Sigmoid colon (tissue), 7 donors: Measurements from ENCODE around the gene PFKFB1. TPM values are rescaled to one million over a fixed set of nuclear protein-coding genes. Genes with fewer than 3 reads are reported as not detected.
A peak's percentile ranks its signal among the peaks of the same experiment; 100 is the strongest.

ENCODE experiments used
- DNase-seq: peaks from one replicate; pipeline ENCODE4 v3.0.0-alpha.2; 2019
- H3K27ac ChIP-seq, 4 donors: fragments of 200-600 bp; sonication (generic); one replicate each; pipeline ENCODE4 v1.5.1; 2016 to 2019; ENCODE audit warnings: mild to moderate bottlenecking in 1 of 4
- H3K27me3 ChIP-seq, 3 donors: fragments of 200-600 bp; sonication (generic); one replicate each; pipeline ENCODE4 v1.5.1; 2019; ENCODE audit warnings: mild to moderate bottlenecking in 1 of 3
- H3K36me3 ChIP-seq, 4 donors: fragments of 200-600 bp; sonication (generic); one replicate each; pipeline ENCODE4 v1.5.1; 2016 to 2019
- H3K4me1 ChIP-seq, 4 donors: fragments of 200-600 bp; sonication (generic); one replicate each; pipeline ENCODE4 v1.5.1; 2017 to 2019
- H3K4me3 ChIP-seq, 4 donors: fragments of 200-600 bp; sonication (generic); one replicate each; pipeline ENCODE4 v1.5.1; 2017 to 2019; ENCODE audit warnings: mild to moderate bottlenecking in 2 of 4, moderate library complexity in 1 of 4
- H3K9me3 ChIP-seq, 4 donors: fragments of 200-600 bp in 3 of 4; sonication (generic) in 3 of 4; one replicate each; pipeline versions ENCODE4 v1.5.1 to v1.6.1; 2013 to 2019
- EP300 ChIP-seq, 4 donors: sonication (generic); formaldehyde crosslinking; IDR thresholded peaks; one replicate each; pipeline ENCODE4 v1.6.1; 2017; ENCODE audit warnings: antibody characterized with exemption in 4 of 4
- POLR2A ChIP-seq, 2 donors: fragments of 450-650 bp; IDR thresholded peaks; one replicate each; pipeline ENCODE4 v1.6.1; 2016; ENCODE audit warnings: antibody characterized with exemption in 2 of 2, mild to moderate bottlenecking in 2 of 2, moderate library complexity in 2 of 2
- POLR2AphosphoS5 ChIP-seq, 4 donors: sonication (generic); formaldehyde crosslinking; IDR thresholded peaks; one replicate each; pipeline ENCODE4 v1.6.1; 2017; ENCODE audit warnings: antibody characterized with exemption in 4 of 4
- WGBS, 2 donors: extraction: QIAGEN DNeasy Blood & Tissue Kit; methylation state at CpG; one replicate each; pipeline ENCODE4 v1.1.7; 2013; 5-methylcytosine and 5-hydroxymethylcytosine counted together
- intact Hi-C: fragments of 100-400 bp; cut with DNase I; formaldehyde crosslinking; loops from one replicate; pipeline ENCODE4 v1.15.1; 2023
- polyA plus RNA-seq, 3 donors: library from polyadenylated mRNA; stranded (reverse); fragments of 200-250 nt; gene quantifications; one replicate each; pipeline ENCODE4 v1.2.3, GENCODE V29; 2013
- total RNA-seq, 4 donors: library from RNA; depleted of rRNA; stranded (reverse); fragments of >200 nt; gene quantifications; one replicate each; pipeline ENCODE4 v1.1.0, GENCODE V29; 2016
- TF ChIP-seq, protein P1 (sequence below), 4 experiments: fragments of 450-650 bp in 3 of 4; fragments of 200-600 bp in 1 of 4; IDR thresholded peaks; one replicate each; pipeline ENCODE4 v1.5.1; 2016 to 2019; ENCODE audit warnings: antibody characterized with exemption in 4 of 4, mild to moderate bottlenecking in 3 of 4, moderate library complexity in 2 of 4
- donor health status: healthy with polysubstance abuse.
- donor health status: Bipolar disorder and iron deficiency.
- donor health status: healthy.

Gene PFKFB1
- total and polyA plus RNA-seq, 7 donors = 0.44 to 1.1 (median 0.52) TPM; not detected in 3

DNA sequence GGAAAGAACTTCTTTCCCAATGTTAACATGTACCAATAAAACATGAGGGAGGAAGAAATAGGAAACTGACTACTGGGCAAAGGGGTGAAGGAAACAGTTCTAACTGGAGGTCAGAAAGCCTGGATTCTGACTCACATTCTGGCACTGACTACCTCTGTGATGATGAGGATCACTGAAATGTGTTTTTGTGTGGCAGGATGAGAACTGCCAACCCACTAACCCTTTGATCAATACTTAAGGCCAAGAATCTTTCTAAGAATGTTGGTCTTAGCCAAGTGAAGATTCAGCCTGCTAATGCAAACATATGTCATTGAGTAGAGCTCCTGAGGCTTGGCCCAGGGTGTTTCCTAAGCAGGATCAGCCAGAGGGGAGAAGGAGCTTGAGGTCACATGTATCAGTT lies 32.2 kb upstream of the PFKFB1 start:
- Histone ChIP-seq H3K27ac (no peak overlapping the region), H3K4me1 (no peaks in the 10 kb centered on the region), H3K36me3 (no peaks in the 10 kb centered on the region), H3K9me3 (no peaks in the 10 kb centered on the region), H3K4me3 (no peak overlapping the region), H3K27me3 (no peaks in the 10 kb centered on the region)
- no peak for TF ChIP-seq POLR2AphosphoS5 (IDR thresholded peaks at IDR 0.05)
- TF ChIP-seq EP300 (IDR thresholded peaks at IDR 0.05) = no peak
- TF ChIP-seq POLR2A (IDR thresholded peaks at IDR 0.05) = no peak
- no peak for DNase-seq
- intact Hi-C loops = no loop called here

DNA sequence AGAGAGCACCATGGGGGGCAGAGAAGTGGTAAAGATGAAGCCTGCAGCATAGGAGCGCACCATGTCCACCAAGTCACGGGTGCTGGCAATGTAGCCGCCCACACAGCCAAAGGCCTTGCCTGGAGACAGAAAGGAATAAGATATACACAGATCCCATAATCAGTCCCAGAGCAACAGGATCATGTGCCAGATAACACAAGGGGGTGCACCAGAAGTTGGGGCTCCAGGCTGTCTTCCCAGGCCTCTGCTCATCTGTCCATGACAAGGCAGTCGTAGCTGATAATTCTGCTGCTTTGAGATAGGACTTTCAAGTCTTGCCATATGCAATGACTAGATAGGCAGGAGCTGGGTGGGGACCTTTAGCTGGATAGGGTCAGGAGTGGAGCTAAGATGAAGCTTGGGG lies 20.9 kb upstream of the PFKFB1 start:
- no peaks in the 10 kb centered on the region for H3K27me3 ChIP-seq
- TF ChIP-seq EP300 (IDR thresholded peaks at IDR 0.05) (no peak), POLR2A (IDR thresholded peaks at IDR 0.05) (no peak), POLR2AphosphoS5 (IDR thresholded peaks at IDR 0.05) (no peak)
- TF ChIP-seq, protein P1, sequence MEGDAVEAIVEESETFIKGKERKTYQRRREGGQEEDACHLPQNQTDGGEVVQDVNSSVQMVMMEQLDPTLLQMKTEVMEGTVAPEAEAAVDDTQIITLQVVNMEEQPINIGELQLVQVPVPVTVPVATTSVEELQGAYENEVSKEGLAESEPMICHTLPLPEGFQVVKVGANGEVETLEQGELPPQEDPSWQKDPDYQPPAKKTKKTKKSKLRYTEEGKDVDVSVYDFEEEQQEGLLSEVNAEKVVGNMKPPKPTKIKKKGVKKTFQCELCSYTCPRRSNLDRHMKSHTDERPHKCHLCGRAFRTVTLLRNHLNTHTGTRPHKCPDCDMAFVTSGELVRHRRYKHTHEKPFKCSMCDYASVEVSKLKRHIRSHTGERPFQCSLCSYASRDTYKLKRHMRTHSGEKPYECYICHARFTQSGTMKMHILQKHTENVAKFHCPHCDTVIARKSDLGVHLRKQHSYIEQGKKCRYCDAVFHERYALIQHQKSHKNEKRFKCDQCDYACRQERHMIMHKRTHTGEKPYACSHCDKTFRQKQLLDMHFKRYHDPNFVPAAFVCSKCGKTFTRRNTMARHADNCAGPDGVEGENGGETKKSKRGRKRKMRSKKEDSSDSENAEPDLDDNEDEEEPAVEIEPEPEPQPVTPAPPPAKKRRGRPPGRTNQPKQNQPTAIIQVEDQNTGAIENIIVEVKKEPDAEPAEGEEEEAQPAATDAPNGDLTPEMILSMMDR (IDR thresholded peaks at IDR 0.05) = no peak
- intact Hi-C loops = no loop called here
- H3K27ac ChIP-seq = no peak overlapping the region
- no peaks in the 10 kb centered on the region for H3K9me3 ChIP-seq
- WGBS, 2 donors = 97 to 98% methylated on average over 4 of the region's 4 CpGs
- DNase-seq = no peak
- no peak overlapping the region for H3K4me3 ChIP-seq
- no peaks in the 10 kb centered on the region for H3K4me1 ChIP-seq
- no peaks in the 10 kb centered on the region for H3K36me3 ChIP-seq

DNA sequence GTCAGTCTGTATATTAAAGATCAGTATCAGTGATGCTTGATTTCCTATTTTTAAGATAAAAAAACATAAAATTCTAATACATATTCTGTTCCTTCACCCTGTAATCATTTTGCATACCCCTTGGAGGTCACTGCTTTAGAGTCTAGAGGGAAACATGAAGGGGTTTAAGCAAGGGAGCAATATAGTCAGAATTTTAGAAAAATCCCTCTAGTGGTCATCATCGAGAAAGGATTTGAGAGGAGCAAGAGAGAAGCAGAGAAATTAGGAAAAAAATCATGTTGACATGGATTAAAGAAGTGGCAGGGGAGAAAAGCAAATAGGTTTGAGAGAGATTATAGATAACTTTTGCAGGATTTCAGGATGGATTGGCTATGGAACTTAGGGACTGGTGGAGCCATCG lies 17.3 kb upstream of the PFKFB1 start:
- no peak overlapping the region for H3K27ac ChIP-seq
- DNase-seq = no peak
- H3K9me3 ChIP-seq = no peaks in the 10 kb centered on the region
- TF ChIP-seq POLR2AphosphoS5 (IDR thresholded peaks at IDR 0.05) (no peak), POLR2A (IDR thresholded peaks at IDR 0.05) (no peak), EP300 (IDR thresholded peaks at IDR 0.05) (no peak)
- TF ChIP-seq, protein P1 (IDR thresholded peaks at IDR 0.05) = no peak
- no peaks in the 10 kb centered on the region for H3K27me3 ChIP-seq
- 52 to 55% methylated on average over 2 of the region's 2 CpGs for WGBS, 2 donors
- peaks cover 0 to 6% (median 0%) of the 10 kb centered on the region in 4 donors for H3K36me3 ChIP-seq
- no peak overlapping the region for H3K4me3 ChIP-seq
- H3K4me1 ChIP-seq = no peaks in the 10 kb centered on the region
- intact Hi-C loops = no loop called here

DNA sequence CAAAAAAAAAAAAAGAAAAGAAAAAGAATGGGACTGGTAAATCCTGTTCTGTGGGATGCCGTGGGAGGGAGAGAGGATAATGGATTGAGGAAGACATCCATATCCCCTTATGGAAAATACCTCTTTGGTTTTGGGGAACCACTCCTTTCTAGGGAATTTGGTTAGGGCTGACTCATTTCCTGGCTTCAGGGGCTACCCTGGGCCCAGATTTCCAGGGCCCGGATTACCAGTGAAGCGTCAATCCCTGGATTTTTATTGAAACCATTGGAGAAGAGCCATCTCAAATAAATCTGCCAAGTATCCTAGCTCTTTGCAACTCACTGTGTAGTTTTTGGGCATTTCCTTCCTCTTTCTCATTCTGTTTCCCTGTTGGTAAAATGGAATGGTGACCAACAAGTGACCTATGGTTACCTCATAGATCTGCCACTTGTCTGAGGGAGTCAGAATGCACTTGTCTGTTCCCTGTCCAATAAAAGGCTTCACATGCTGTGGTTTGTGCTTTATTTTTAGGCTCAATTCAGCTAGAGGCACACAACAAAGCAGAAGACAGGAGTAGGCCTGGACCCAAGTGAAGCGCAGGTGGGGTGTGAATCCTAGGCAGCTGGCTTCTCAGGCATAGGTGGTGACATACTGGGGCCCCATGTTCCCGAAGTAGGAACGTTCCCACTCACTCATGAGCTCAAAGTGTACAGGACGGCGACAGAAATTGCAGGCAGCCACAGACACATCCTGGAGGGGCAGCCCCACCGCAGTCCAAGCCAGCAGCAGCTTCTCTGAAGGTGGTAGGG lies 14.8 kb upstream of the PFKFB1 start:
- Histone ChIP-seq H3K27ac (peak overlapping the region in 1 of 4 donors; percentile 14), H3K4me3 (no peak overlapping the region), H3K36me3 (peaks cover 0 to 14% (median 0%) of the 10 kb centered on the region in 4 donors), H3K27me3 (no peaks in the 10 kb centered on the region), H3K4me1 (no peaks in the 10 kb centered on the region), H3K9me3 (no peaks in the 10 kb centered on the region)
- intact Hi-C loops = loop anchor here (10.0 kb wide), 3 partner anchors 474 to 564 kb away; partner anchors contain the start of genes FGD1, GNL3L and TSR2
- TF ChIP-seq POLR2A (IDR thresholded peaks at IDR 0.05) = no peak
- TF ChIP-seq EP300 (IDR thresholded peaks at IDR 0.05) = no peak
- TF ChIP-seq POLR2AphosphoS5 (IDR thresholded peaks at IDR 0.05) = no peak
- TF ChIP-seq, protein P1 (IDR thresholded peaks at IDR 0.05) = no peak
- no peak for DNase-seq
- 49 to 50% methylated on average over 9 of the region's 9 CpGs for WGBS, 2 donors

DNA sequence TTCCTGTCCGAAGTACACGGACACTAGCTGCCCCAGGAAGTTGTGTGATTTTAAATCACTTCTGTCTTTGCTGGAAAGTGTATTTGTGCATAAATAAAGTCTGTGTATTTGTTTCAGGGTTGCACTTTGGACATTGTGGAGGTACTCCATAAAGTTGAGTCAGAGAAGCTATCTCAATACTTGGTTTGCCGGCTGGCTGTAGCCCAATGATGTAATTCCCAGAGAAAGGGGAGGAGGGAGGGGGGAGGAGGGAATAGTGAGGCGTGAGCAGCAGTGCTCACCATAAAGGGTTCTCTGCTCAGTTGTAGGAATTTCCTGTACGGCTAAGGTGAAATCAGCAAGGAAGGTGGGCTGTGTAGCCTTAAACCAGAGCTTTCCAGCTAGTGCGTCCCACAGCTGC lies 13.7 kb upstream of the PFKFB1 start:
- WGBS, 2 donors = 13 to 71% methylated on average over 6 of the region's 6 CpGs
- intact Hi-C loops = loop anchor here (10.0 kb wide), 3 partner anchors 473 to 563 kb away; partner anchors contain the start of genes FGD1, GNL3L and TSR2
- no peaks in the 10 kb centered on the region for H3K9me3 ChIP-seq
- H3K27me3 ChIP-seq = no peaks in the 10 kb centered on the region
- H3K4me1 ChIP-seq = no peaks in the 10 kb centered on the region
- TF ChIP-seq POLR2A (IDR thresholded peaks at IDR 0.05) (no peak), EP300 (IDR thresholded peaks at IDR 0.05) (no peak), POLR2AphosphoS5 (IDR thresholded peaks at IDR 0.05) (no peak)
- TF ChIP-seq, protein P1 (IDR thresholded peaks at IDR 0.05) = no peak
- no peak overlapping the region for H3K27ac ChIP-seq
- peaks cover 0 to 19% (median 0%) of the 10 kb centered on the region in 4 donors for H3K36me3 ChIP-seq
- DNase-seq = no peak
- H3K4me3 ChIP-seq = no peak overlapping the region
